SK-N-SH treated with all-trans-retinoic acid at 6 μM for 48 hours (cell line): Measurements from ENCODE around the gene MAML2.

Experiments used
- ATAC-seq: fragments of 200-7000 bp; cut with Tn5 transposase; 3 replicates; pipeline ENCODE4 v1.9.1; 2020; ENCODE audit warnings: mild to moderate bottlenecking, moderate library complexity
- ARNTL ChIP-seq: fragments of 450-650 bp; formaldehyde crosslinking; IDR thresholded peaks from 2 replicates; pipeline ENCODE4 v1.5.0; 2020; ENCODE audit warnings: low read depth, mild to moderate bottlenecking, moderate library complexity, borderline replicate concordance
- CREB5 ChIP-seq: fragments of 250-450 bp; sonication (Bioruptor Pico); IDR thresholded peaks from 2 replicates; pipeline ENCODE4 v1.5.1; 2020; ENCODE audit warnings: low read depth, mild to moderate bottlenecking, moderate library complexity
- CSDC2 ChIP-seq: fragments of 250-450 bp; sonication (Bioruptor Pico); IDR thresholded peaks from 2 replicates; pipeline ENCODE4 v1.5.0; 2020; ENCODE audit warnings: mild to moderate bottlenecking, moderate library complexity
- ESRRG ChIP-seq: fragments of 250-450 bp; sonication (Bioruptor Pico); IDR thresholded peaks from 2 replicates; pipeline ENCODE4 v1.6.1; 2021; ENCODE audit warnings: mild to moderate bottlenecking
- GLIS3 ChIP-seq: fragments of 250-450 bp; sonication (Bioruptor Pico); IDR thresholded peaks from 2 replicates; pipeline ENCODE4 v1.5.0; 2020; ENCODE audit warnings: mild to moderate bottlenecking, moderate library complexity
- ISL1 ChIP-seq: fragments of 250-450 bp; sonication (Bioruptor Pico); IDR thresholded peaks from 2 replicates; pipeline ENCODE4 v2.1.2; 2022; ENCODE audit warnings: mild to moderate bottlenecking, moderate library complexity
- OSR1 ChIP-seq: fragments of 250-450 bp; sonication (Bioruptor Pico); IDR thresholded peaks from 2 replicates; pipeline ENCODE4 v1.8.0; 2022; ENCODE audit warnings: moderate library complexity, mild to moderate bottlenecking, inconsistent platforms
- PATZ1 ChIP-seq: fragments of 250-450 bp; sonication (Bioruptor Pico); IDR thresholded peaks from 2 replicates; pipeline ENCODE4 v1.8.0; 2020; ENCODE audit warnings: mild to moderate bottlenecking, moderate library complexity, borderline replicate concordance
- PPARA ChIP-seq: fragments of 250-450 bp; sonication (Bioruptor Pico); IDR thresholded peaks from 2 replicates; pipeline ENCODE4 v1.5.0; 2020; ENCODE audit warnings: mild to moderate bottlenecking, borderline replicate concordance
- RARB ChIP-seq: fragments of 250-450 bp; sonication (Bioruptor Pico); IDR thresholded peaks from 2 replicates; pipeline ENCODE4 v1.8.0; 2021; ENCODE audit warnings: mild to moderate bottlenecking, moderate library complexity
- SNAI2 ChIP-seq: fragments of 250-450 bp; sonication (Bioruptor Pico); IDR thresholded peaks from 2 replicates; pipeline ENCODE4 v1.5.0; 2020; ENCODE audit warnings: mild to moderate bottlenecking, moderate library complexity
- TCF4 ChIP-seq: fragments of 250-450 bp; sonication (Bioruptor Pico); IDR thresholded peaks from 2 replicates; pipeline ENCODE4 v1.8.0; 2021; ENCODE audit warnings: mild to moderate bottlenecking, moderate library complexity, borderline replicate concordance
- TOX ChIP-seq: fragments of 250-450 bp; sonication (Bioruptor Pico); IDR thresholded peaks from 2 replicates; pipeline ENCODE4 v1.8.0; 2021; ENCODE audit warnings: mild to moderate bottlenecking, moderate library complexity, borderline replicate concordance
- ZC3H10 ChIP-seq: fragments of 250-450 bp; sonication (Bioruptor Pico); IDR thresholded peaks from 2 replicates; pipeline ENCODE4 v1.5.1; 2021; ENCODE audit warnings: mild to moderate bottlenecking, moderate library complexity
- ZFP3 ChIP-seq: fragments of 250-450 bp; sonication (Bioruptor Pico); IDR thresholded peaks from 2 replicates; pipeline ENCODE4 v1.5.0; 2020; ENCODE audit warnings: mild to moderate bottlenecking, moderate library complexity
- ZFP30 ChIP-seq: fragments of 450-650 bp; formaldehyde crosslinking; IDR thresholded peaks from 2 replicates; pipeline ENCODE4 v1.5.0; 2022; ENCODE audit warnings: mild to moderate bottlenecking, moderate library complexity
- ZNF565 ChIP-seq: fragments of 450-650 bp; formaldehyde crosslinking; conservative IDR thresholded peaks from 2 replicates; pipeline ENCODE4 v1.5.0; 2020; ENCODE audit warnings: low read depth, mild to moderate bottlenecking, moderate library complexity
- ZNF70 ChIP-seq: fragments of 450-650 bp; formaldehyde crosslinking; IDR thresholded peaks from 2 replicates; pipeline ENCODE4 v1.5.0; 2020; ENCODE audit warnings: mild to moderate bottlenecking, moderate library complexity
- ZNF8 ChIP-seq: fragments of 450-650 bp; formaldehyde crosslinking; IDR thresholded peaks from 2 replicates; pipeline ENCODE4 v1.5.0; 2020; ENCODE audit warnings: mild to moderate bottlenecking, moderate library complexity
- TF ChIP-seq, protein P1 (sequence below): fragments of 250-450 bp; sonication (Bioruptor Pico); IDR thresholded peaks from 2 replicates; pipeline ENCODE4 v1.5.1; 2021; ENCODE audit warnings: mild to moderate bottlenecking, moderate library complexity
- TF ChIP-seq, protein P2 (sequence below): fragments of 250-450 bp; sonication (Bioruptor Pico); IDR thresholded peaks from 2 replicates; pipeline ENCODE4 v1.5.0; 2020; ENCODE audit warnings: mild to moderate bottlenecking, moderate library complexity

MAML2 gene

DNA sequence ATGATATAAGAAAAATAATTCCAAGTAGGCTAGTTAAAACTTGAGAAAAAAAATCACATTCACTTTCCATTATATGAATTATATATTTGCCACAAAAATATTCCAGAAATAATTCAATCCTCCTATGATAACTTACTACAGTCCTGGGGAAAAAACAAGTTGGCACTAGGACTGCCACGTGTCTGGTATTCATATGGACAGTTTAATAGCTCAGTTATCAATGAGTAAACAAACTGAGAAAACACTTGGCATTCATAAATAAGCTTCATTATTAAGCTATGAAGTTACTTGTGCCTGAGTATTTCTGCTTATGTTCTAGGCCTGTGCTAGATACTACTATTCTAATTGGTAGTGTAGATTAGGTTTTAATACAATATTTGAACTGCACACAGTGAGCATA is 22.5 kb upstream of the MAML2 start:
- TF ChIP-seq TCF4 (CRISPR knock-in tag) = no peak
- TF ChIP-seq, protein P1, sequence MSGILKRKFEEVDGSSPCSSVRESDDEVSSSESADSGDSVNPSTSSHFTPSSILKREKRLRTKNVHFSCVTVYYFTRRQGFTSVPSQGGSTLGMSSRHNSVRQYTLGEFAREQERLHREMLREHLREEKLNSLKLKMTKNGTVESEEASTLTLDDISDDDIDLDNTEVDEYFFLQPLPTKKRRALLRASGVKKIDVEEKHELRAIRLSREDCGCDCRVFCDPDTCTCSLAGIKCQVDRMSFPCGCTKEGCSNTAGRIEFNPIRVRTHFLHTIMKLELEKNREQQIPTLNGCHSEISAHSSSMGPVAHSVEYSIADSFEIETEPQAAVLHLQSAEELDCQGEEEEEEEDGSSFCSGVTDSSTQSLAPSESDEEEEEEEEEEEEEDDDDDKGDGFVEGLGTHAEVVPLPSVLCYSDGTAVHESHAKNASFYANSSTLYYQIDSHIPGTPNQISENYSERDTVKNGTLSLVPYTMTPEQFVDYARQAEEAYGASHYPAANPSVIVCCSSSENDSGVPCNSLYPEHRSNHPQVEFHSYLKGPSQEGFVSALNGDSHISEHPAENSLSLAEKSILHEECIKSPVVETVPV (CRISPR knock-in tag) = no peak
- no peak for TF ChIP-seq PATZ1
- TF ChIP-seq ARNTL = no peak
- no peak for TF ChIP-seq ISL1
- no peak for TF ChIP-seq ZNF565 (CRISPR knock-in tag)
- TF ChIP-seq ZC3H10 = no peak
- no peak for TF ChIP-seq OSR1 (CRISPR knock-in tag)
- TF ChIP-seq PPARA (CRISPR knock-in tag) = no peak
- no peak for TF ChIP-seq CSDC2 (CRISPR knock-in tag)
- no peak for TF ChIP-seq ESRRG (CRISPR knock-in tag)
- TF ChIP-seq CREB5 = no peak
- TF ChIP-seq, protein P2, sequence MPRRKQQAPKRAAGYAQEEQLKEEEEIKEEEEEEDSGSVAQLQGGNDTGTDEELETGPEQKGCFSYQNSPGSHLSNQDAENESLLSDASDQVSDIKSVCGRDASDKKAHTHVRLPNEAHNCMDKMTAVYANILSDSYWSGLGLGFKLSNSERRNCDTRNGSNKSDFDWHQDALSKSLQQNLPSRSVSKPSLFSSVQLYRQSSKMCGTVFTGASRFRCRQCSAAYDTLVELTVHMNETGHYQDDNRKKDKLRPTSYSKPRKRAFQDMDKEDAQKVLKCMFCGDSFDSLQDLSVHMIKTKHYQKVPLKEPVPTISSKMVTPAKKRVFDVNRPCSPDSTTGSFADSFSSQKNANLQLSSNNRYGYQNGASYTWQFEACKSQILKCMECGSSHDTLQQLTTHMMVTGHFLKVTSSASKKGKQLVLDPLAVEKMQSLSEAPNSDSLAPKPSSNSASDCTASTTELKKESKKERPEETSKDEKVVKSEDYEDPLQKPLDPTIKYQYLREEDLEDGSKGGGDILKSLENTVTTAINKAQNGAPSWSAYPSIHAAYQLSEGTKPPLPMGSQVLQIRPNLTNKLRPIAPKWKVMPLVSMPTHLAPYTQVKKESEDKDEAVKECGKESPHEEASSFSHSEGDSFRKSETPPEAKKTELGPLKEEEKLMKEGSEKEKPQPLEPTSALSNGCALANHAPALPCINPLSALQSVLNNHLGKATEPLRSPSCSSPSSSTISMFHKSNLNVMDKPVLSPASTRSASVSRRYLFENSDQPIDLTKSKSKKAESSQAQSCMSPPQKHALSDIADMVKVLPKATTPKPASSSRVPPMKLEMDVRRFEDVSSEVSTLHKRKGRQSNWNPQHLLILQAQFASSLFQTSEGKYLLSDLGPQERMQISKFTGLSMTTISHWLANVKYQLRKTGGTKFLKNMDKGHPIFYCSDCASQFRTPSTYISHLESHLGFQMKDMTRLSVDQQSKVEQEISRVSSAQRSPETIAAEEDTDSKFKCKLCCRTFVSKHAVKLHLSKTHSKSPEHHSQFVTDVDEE (CRISPR knock-in tag) = no peak
- no peak for TF ChIP-seq ZNF70 (CRISPR knock-in tag)
- ATAC-seq = no peak

DNA sequence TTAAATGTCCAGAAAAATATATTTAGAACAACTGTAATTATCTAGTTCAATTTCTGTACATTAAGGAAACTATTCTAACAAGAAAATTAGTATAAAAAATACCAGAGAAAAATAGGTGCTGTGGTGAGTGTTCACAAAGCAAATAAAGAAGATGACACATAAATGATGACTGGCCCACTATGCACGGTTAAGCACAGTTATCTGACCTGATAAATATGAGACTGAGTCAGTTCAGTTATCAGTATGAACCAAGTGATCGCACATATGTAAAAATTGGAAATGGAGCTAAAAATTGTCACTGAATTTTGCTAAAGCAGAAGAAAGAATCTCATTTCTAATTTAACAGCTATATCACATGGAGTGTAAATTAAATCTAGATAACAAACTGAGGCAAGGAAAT is 18.8 kb upstream of the MAML2 start:
- TF ChIP-seq PPARA (CRISPR knock-in tag) (no peak), ZFP30 (CRISPR knock-in tag) (no peak), ZFP3 (CRISPR knock-in tag) (no peak), CSDC2 (CRISPR knock-in tag) (no peak), GLIS3 (no peak), ZC3H10 (no peak), RARB (CRISPR knock-in tag) (no peak), OSR1 (CRISPR knock-in tag) (no peak), ZNF8 (CRISPR knock-in tag) (no peak), SNAI2 (CRISPR knock-in tag) (no peak)
- TF ChIP-seq, protein P2 (CRISPR knock-in tag) = no peak
- no peak for ATAC-seq

DNA sequence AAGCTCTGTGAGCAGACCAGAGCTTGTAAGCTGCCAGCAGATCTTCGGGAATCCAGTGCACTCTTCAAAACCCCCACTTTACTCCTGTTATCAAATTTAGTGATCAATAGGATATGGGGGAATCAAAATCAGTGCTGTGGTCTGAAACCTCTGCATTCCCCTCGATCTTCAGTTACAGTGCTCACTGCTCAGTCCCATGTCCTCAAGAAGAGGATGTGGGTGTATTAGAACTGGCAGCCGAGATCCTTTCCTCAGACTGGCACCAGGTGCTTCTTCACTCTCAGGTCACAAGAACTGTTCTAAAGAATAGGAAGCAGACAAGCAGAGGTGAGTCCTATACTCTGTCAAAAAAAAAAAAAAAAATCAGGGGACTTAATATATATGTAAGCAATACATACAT is 15.3 kb upstream of the MAML2 start:
- no peak for ATAC-seq
- TF ChIP-seq PATZ1 (no peak), ISL1 (no peak), TOX (no peak), RARB (CRISPR knock-in tag) (no peak), CREB5 (no peak)
- TF ChIP-seq, protein P2 (CRISPR knock-in tag) = no peak
